ENCODE results near the gene TBL1X.
"Not testable (repeated sequence)": the region's sequence is repeated elsewhere in the genome, so short reads cannot be mapped to it uniquely, and the experiment has no call there.

Gene TBL1X

GRCh38 chrX:9500584-9500983, 35.7 kb downstream of the TBL1X start:
- DNase-seq: no peak

DNA sequence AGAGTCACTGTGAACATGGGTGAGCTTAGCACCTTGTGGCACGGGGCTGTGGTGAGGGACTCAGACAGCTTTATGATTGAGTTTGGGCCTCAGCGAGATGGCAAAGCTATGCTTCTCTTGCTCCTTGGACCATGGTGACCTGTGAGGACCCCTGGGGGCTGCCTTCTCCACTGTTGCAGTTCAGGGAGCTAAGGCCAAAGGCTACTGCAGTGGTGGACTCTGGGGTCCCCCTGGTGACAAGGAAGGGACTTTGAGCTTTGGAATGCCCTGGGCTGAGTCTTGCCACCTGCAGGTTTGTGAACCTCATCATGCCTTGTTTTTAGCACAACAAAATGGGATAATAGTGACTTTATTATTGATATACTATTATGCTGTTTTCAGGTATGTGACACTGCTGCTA, 36.5 kb downstream of the TBL1X start:
- no peak for DNase-seq

GRCh38 chrX:9503261-9503660, 38.4 kb downstream of the TBL1X start:
- DNase-seq: no peak

DNA sequence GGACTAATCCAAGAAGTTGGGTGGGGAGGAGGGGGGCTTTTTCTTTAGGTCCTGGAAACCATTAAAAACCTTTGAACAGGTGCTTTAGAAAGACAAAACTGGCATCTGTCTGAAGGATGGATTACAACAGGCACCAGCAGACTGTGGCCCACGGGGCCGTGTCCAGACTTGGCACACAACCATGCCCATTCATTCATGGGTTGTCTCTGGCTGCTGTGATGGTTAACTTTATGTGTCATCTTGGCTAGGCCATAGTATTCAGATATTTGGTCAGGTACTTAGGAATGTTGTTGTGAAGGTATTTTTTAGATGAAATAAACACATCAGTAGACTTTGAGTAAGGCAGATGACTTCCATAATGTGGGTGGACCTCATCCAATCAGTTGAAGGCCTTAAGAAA, 45.5 kb downstream of the TBL1X start:
- no peak for DNase-seq

GRCh38 chrX:9510980-9511379, 46.1 kb downstream of the TBL1X start:
- DNase-seq: no peak

- DNase-seq: no peak
These were observed 50.6 kb downstream of the TBL1X start for GRCh38 chrX:9515489-9515888.

DNA sequence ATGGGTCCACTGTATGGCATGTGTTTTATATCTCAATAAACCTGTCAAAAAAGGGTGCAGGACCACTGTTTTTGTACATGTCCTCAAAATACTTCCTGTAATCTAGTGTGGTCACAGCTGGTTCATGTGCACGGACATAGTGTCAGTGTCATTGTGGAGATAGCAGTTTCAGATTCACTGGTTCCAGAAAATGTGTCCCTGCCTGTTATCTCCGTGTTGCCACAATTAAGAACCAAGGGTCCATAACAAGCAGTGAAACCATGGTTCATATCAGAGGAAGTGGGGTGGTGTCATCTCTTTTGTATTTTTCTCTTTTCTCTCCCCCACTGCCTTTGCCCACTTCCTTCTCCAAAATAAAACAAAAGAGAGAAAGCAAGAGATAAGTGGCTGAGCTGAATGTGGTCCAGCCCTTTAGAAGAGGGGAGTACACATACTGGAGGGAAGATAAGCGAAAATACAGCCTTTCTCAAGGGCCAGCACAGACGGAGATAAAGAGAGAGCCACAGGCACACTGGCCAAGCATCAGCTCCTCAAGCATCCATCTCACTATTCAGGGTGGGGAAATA, 51.2 kb downstream of the TBL1X start:
- no peak for DNase-seq

DNA sequence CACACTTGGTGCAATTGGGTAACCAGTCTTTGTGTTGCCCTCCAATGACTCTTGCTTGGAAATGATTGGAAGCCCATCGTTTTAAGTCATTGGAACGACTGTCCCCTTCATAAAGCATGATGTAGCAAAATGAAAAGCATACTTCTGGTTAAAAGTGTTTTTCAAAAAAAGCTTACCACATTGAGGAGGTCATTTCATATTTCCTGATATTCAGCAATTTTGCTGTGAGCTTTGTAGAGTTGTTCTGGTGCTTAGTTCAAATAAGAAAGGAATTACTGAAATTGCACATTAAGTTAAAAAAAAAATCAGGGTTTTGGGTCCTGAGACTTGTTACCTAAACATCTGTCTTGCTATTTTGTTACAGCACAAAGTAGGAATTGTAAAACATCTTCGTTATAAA, 51.8 kb downstream of the TBL1X start:
- DNase-seq: no peak

DNA sequence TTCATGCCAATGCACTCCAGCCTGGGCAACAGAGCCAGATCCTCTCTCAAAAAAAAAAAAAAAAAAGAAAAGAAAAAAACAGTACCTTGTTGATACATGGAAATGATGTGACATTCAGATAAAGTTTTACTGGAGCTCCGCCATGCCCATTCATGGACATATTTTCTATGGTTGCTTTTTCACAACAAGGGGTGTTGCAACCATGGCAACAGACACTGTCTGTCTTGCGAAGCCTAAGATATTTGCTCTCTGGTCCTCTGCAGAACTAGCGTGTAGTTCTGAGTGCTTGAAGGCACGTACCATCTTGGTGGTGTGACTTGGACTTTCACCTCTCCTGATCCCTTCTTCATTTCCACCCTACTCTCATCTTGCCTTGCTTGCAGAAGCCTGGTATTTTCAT, 53.2 kb downstream of the TBL1X start:
- DNase-seq: no peak

DNA sequence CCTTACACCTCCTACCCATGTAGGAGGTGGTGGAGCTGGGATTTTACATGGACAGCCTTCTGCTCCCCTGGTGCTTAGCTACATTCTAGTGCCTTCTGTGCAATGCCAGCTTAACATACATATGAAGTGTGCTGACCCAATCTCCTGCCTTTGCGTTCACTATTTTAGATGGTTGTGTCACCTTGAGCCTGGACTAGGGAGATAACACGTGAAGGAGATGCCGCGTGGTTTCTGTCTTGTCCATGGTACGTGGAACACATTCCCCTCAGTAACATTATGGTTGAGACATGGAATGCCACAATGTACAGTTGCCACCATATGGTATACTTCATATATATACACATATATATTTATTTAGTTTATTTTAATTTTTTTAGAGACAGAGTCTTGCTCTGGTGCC, 54.0 kb downstream of the TBL1X start:
- DNase-seq: no peak

DNA sequence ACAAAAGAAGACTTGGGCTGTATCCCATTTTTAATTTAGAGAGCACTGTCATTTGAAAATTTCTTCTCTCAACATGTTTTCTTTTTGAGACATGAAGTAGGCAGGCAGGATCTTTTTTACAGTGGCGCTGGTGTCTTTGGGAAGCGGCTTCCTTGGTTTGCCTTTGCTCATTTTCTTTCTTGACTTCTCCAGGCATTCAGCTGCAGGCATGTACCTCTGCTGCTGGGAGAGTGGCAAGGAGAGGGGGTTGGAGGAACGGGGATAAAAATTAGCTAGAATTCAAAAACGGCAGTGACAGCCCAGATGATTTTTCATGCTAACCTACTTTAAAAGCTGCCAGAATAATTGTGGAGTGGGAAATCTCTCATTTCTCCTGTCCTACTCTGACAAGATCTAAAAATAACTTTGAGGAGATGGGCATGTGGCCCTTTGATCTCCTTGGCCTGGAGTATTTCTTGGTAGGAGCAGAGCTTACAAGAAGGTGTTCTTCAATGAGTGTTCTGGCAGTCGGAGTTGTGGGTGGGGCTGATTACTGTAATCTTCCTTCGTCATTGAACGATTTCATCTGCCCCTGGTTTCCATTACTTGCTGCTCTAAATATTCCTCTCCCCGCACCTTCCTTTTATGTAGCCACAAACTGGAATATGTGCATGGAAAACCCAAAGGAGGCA, 54.8 kb downstream of the TBL1X start:
- DNase-seq: no peak

GRCh38 chrX:9520217-9520590, 55.3 kb downstream of the TBL1X start:
- DNase-seq: no peak

GRCh38 chrX:9522378-9523155, 57.7 kb downstream of the TBL1X start:
- DNase-seq: no peak

DNA sequence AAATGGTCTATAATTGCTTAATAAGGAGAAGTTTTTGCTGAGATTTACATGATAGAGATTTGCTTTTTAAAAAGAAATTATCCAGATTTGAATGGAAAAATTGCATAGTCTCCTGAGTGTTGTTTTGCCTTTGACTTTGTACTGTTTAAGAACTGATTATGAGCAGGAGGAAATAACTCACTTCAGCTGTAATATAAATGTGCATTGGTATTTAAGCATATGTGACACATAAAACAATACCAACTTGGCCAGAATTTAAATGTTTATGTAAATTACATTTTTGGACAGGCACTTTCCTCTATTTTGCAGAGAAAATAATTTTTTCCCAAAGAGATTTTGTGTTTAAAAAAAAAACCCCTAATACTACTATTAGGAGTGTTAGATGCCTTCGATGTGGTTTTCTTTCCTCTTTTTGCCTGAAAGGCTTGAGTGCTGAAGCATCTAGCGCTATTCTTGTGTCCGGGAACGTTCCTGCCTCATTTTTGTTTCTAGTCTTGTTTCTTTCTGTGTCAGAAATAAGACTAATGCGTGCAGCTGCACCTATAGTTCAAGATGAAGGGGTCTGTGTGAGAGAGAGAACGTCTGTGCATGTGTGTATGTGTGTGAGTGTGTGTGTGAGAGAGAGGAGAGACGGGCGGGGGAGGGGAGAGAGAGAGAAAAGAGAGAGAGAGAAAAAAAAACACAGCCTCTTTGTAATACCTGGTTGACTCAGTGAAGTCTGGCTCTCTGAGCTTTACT, 60.8 kb downstream of the TBL1X start:
- no peak for DNase-seq

GRCh38 chrX:9526965-9527364, 62.1 kb downstream of the TBL1X start:
- no peak for DNase-seq

GRCh38 chrX:9528498-9528897, 63.6 kb downstream of the TBL1X start:
- DNase-seq: no peak

GRCh38 chrX:9529223-9529622, 64.4 kb downstream of the TBL1X start:
- DNase-seq: no peak

DNA sequence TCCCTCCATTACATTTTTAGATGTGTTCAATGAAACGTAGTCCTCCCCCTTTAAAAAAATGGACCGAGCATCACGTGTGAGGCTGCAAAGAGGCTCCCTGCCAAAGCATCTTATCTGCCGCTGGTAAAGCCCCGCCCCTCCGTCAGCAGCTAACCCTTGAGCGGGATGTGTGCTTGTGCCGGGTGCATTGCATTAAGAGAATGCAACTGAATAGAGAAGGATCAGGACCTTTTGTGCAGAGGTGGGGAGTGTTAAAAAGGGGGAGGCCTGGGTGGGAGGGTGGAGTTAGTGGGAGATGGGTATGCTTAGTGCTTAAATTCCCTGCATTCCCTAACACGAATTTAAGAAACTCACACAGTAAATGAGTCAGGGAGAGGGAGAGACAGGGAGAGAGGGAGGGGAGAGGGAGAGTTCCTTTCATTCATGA, 66.0 kb downstream of the TBL1X start:
- DNase-seq: peak; percentile 67

GRCh38 chrX:9532349-9532748, 67.5 kb downstream of the TBL1X start:
- DNase-seq: no peak

- DNase-seq: no peak
These were observed 68.8 kb downstream of the TBL1X start for GRCh38 chrX:9533611-9534010.

- DNase-seq: no peak
These were observed 69.8 kb downstream of the TBL1X start for GRCh38 chrX:9534686-9535085.

GRCh38 chrX:9535101-9535500, 70.2 kb downstream of the TBL1X start:
- DNase-seq: no peak

GRCh38 chrX:9536156-9536555, 71.3 kb downstream of the TBL1X start:
- DNase-seq: not testable (repeated sequence)

DNA sequence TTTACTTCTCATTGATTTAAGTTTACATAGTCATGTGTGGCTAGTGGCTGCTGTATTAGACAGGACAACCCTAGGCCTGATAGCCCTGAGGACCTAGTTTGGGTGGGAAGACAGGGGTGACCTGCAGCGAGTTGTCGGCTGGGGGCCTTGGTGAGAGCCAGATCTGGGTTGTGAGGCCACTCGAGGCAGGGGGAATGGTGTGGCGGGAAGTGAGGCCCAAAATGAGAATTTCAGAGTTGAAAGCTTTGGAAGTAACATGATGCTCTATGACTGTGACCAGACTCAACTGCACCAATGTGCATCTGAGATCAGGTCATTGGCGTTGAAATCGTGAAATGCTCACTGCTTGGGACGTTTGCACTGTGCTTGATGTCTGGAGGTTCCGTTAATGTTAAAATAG, 72.9 kb downstream of the TBL1X start:
- no peak for DNase-seq
